ENCODE data around the gene ADAMTS6.
"Not testable (repeated sequence)": the region's sequence is repeated elsewhere in the genome, so short reads cannot be mapped to it uniquely, and the experiment has no call there.

Gene ADAMTS6, protein sequence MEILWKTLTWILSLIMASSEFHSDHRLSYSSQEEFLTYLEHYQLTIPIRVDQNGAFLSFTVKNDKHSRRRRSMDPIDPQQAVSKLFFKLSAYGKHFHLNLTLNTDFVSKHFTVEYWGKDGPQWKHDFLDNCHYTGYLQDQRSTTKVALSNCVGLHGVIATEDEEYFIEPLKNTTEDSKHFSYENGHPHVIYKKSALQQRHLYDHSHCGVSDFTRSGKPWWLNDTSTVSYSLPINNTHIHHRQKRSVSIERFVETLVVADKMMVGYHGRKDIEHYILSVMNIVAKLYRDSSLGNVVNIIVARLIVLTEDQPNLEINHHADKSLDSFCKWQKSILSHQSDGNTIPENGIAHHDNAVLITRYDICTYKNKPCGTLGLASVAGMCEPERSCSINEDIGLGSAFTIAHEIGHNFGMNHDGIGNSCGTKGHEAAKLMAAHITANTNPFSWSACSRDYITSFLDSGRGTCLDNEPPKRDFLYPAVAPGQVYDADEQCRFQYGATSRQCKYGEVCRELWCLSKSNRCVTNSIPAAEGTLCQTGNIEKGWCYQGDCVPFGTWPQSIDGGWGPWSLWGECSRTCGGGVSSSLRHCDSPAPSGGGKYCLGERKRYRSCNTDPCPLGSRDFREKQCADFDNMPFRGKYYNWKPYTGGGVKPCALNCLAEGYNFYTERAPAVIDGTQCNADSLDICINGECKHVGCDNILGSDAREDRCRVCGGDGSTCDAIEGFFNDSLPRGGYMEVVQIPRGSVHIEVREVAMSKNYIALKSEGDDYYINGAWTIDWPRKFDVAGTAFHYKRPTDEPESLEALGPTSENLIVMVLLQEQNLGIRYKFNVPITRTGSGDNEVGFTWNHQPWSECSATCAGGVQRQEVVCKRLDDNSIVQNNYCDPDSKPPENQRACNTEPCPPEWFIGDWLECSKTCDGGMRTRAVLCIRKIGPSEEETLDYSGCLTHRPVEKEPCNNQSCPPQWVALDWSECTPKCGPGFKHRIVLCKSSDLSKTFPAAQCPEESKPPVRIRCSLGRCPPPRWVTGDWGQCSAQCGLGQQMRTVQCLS (N-terminal part only)

DNA sequence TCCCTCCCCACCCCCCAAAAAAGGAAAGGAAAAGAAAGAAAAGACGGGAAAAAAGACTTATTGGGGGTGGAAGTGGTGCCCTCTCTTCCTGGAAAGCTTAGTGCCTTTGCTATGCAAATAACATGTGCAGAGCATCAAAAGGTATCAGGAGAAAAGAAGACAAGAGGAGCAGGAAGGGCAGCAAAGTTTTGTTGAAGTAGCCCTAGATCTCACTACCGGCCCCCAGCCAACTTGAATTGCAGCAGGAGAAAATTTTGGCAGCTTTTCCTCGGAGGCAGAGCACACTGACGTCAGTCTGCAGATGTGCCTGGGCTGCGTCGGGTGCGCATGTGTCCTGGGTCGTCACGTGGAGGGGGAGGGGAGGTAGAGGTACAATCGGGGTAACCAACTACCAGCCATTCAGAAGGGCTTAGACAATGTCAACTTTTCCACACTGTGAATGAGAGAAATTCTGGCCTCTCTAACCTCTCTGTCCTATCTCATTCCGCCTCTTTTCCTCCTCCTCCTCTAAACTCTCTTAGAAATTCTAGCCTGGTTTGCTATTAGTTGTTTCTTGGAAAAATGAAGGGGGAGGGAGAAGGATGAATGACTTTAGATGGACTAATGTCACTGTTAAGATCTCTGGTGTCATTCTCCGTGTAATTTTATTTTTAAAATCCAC, at the start of gene ADAMTS6:
Gene ADAMTS6 (minus strand): TSS at position 286 of the 661 bp plus-strand sequence. CDS start 8,247 bp downstream, outside the sequence.
- DNase-seq, result peak; percentile 96

DNA sequence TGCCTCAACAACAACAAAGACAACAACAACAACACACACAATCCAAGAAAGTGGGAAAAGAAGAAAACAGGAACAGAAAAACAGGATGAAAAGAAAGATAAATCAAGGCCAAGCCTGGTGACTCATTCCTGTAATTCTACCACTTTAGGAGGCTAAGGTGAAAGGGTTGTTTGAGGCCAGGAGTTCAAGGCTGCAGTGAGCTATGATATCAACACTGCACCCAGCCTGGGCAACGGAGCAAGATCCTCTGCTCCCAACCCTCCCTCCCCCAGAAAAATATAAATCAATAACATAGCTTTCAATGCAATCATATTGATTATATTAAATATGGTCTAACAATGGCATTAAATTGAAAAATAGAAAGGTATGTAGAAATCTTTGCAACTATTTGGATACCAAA, 49.2 kb upstream of the ADAMTS6 start:
- no peak for DNase-seq

- DNase-seq, result no peak
Observed at GRCh38 chr5:65525726-65526125, 44.0 kb upstream of the ADAMTS6 start.

- no peak for DNase-seq
Observed at GRCh38 chr5:65512170-65512937, 30.6 kb upstream of the ADAMTS6 start.

GRCh38 chr5:65508978-65509377, 27.3 kb upstream of the ADAMTS6 start:
- no peak for DNase-seq

- DNase-seq, result no peak
Observed at GRCh38 chr5:65506961-65507360, 25.2 kb upstream of the ADAMTS6 start.

DNA sequence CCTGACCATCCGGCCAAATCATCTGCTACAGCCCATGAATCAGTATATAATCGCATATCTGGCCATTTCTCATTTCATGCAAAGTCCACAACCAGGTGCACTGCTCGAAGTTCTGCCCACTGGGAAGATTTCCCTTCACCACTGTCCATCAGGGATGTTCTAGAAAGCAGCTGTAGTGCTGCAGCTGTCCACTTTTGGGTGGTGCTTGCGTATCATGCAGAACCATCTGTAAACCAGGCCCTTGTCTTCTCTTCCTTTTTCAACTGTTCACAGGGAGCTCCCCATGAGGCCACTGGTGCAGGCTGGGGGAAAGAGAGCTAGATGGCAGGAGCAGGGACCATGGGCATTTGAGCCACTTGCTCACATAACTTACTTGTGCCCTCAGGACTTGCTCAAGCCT, 7.4 kb upstream of the ADAMTS6 start:
- no peak for DNase-seq

DNA sequence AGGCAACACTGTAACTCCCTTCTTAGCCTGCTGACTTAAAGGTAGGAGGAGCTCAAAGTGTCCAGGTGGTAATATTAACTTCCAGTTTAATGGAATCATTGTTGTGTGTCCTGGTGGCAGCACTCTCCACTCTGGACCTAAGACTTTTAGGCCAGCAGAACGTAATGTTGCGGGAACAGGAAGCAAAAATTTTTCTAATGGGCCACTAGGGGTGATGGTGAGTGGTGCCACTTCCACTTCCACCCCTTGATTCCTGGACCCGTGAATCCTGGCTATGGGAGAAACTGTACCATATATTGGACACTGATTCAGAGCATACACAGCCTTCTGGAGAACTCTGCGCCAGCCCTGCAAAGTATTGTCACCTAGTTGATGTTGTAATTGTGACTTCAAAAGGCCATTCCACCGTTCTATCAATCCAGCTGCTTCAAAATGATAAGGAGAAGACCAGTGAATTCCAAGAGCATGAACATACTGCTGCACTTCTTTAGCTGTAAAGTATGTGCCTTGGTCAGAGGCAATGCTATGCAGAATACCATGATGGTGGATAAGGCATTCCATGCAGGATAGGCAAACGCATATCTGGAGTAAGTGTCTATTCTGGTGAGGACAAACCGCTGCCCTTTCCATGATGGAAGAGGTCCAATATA, 6.4 kb upstream of the ADAMTS6 start:
- not testable (repeated sequence) for DNase-seq

- not testable (repeated sequence) for DNase-seq
Observed at GRCh38 chr5:65486803-65487202, 5.1 kb upstream of the ADAMTS6 start.

DNA sequence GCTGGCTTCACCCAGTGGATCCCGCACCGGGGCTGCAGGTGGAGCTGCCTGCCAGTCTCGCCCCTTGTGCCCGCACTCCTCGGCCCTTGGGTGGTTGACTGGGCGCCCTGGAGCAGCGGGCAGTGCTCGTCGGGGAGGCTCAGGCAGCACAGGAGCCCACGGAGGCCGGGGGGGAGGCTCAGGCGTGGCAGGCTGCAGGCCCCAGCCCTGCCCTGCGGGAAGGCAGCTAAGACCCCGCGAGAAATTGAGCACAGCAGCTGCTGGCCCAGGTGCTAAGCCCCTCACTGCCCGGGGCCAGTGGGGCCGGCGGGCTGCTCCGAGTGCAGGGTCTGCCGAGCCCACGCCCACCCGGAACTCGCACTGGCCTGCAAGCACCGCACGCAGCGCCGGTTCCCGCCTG, 3.7 kb upstream of the ADAMTS6 start:
- DNase-seq, result peak; percentile 16

GRCh38 chr5:65483546-65484346, 2.0 kb upstream of the ADAMTS6 start:
- DNase-seq, result no peak

DNA sequence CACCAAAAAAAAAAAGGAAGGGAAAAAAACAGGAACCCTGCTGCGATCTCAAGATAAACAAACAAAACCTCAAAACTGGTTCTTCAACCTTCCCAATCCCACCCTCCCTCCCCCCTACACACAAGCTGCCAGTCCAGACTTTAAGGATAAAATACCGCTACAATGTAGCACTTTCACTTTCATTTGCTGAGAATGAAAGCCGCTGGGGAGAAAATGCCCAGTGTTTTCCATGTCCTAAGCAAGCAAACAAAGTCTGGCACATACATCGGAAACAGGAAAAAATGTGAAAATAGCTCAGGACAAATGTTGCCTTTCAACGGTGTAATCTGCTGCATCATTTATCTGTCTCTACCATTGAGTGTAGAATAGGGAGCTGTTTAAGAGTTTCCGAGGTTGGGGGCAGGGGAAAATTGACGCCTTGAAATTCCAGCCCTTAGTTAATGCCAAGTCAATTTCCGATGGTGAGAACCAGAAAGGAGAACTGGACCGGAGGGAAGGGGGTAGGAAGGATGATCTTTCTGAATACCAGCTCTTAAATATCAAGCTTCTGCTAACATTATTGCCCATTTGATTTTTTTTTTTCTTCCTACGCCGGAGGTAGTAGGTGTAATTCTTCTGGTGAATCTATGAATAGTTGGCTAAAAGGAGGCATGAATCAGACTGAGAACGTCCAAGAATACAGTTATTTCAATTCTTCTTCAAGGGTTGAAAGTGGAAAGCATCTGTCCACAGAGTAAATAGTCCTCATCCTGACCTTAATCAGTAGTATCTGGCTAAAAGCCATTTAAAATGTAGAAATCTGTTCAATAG, 1.2 kb upstream of the ADAMTS6 start:
- peak; percentile 58 for DNase-seq

- DNase-seq, result no peak
Observed at GRCh38 chr5:65482296-65482735, 596 bp upstream of the ADAMTS6 start.

DNA sequence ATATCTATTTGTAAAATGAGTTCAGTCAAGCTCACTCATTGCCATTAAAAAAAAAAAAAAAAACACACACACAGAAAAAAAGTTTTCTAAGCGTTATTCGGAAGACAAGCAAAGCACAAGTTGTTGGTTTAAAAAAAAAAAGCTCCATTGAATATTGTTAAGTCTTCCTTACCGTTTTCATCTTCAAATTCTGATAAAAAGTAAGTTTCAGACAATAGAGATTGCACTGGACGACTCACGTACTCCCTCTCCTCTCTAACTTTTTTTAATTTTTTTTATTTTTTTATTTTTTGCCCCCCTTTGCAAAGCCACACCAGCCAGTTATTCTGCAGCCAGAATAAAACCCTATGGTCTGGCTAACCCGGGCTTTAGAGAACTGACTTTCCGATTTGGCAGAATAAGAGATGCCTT, 544 bp downstream of the ADAMTS6 start:
- no peak for DNase-seq

GRCh38 chr5:65480306-65480865, 1.3 kb downstream of the ADAMTS6 start:
- peak; percentile 86 for DNase-seq

GRCh38 chr5:65479527-65479926, 2.2 kb downstream of the ADAMTS6 start:
- no peak for DNase-seq

GRCh38 chr5:65478336-65478735, 3.4 kb downstream of the ADAMTS6 start:
- DNase-seq, result no peak

DNA sequence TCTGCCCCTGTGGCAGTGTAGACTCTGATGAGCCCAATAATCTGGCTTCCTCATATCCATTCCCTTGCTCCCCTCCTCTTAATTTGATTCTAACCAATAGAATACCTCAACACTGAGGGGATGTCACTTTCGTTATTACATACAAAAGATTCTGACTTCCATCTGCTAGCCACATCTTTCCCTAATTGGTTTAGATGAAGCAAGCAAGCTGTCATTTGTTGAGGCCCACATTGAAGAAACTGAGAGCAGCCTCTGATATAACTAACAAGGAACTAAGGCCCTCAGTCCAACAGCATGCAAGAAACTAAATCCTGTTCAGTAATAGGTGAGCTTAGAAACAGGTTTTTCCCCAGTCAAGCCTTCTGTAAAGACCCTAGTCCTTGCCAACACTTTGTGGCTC, 5.8 kb downstream of the ADAMTS6 start:
- no peak for DNase-seq

DNA sequence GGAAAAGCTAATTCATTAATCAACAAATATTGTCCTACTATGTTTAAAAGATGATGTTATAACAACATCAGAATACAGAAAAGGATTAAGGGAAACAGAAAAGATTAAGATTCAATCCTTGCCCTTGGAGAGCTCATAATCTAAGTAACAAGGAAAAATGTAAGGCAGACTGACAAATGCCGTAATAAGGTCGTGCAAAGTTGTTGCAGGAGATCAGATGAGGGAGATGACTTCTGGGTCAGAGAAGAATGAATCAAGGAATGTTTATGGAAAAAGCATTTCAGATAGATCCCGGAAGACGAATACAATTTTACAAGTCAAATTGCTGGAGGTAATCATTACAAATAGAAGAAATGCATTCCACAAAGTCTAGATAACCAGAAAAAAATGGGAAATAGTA, 6.4 kb downstream of the ADAMTS6 start:
- no peak for DNase-seq

Measured in femur (tissue), 1 donor.